ENCODE data around the gene GTF3C1. TPM values are rescaled to one million over a fixed set of nuclear protein-coding genes. Genes with fewer than 3 reads are reported as not detected.

Gene GTF3C1
- total and polyA plus RNA-seq, 2 of the 13 experiments (the other 11 are each of a cell fraction or from before 2014, with no cell fraction given) = 29.2 to 72.7 TPM

- TF ChIP-seq KLF12 (CRISPR knock-in tag; IDR thresholded peaks at IDR 0.05; ENCODE audit: borderline replicate concordance) (no peak), ZNF564 (CRISPR knock-in tag; IDR thresholded peaks at IDR 0.05) (no peak), YEATS4 (CRISPR knock-in tag; IDR thresholded peaks at IDR 0.05; ENCODE audit: borderline replicate concordance) (no peak), POLR2G (IDR thresholded peaks at IDR 0.05; ENCODE audit: low read depth, low read length) (no peak), HNF4A (CRISPR knock-in tag; IDR thresholded peaks at IDR 0.05) (peak; percentile 81), HES4 (CRISPR knock-in tag; IDR thresholded peaks at IDR 0.05; ENCODE audit: borderline replicate concordance) (no peak), ETV5 (CRISPR knock-in tag; IDR thresholded peaks at IDR 0.05; ENCODE audit: borderline replicate concordance) (peak; percentile 90), PCBP1 (IDR thresholded peaks at IDR 0.05; ENCODE audit: borderline replicate concordance, low read depth, low read length) (no peak), GATA4 (IDR thresholded peaks at IDR 0.05; ENCODE audit: borderline replicate concordance, low read depth) (no peak), THAP11 (CRISPR knock-in tag; IDR thresholded peaks at IDR 0.05) (peak; percentile 43), ZNF30 (CRISPR knock-in tag; IDR thresholded peaks at IDR 0.05) (no peak), ZKSCAN8 (CRISPR knock-in tag; IDR thresholded peaks at IDR 0.05; ENCODE audit: borderline replicate concordance) (no peak), NAIF1 (CRISPR knock-in tag; IDR thresholded peaks at IDR 0.05; ENCODE audit: borderline replicate concordance) (no peak), POGK (CRISPR knock-in tag; conservative IDR thresholded peaks at IDR 0.05) (no peak), RXRA (CRISPR knock-in tag; IDR thresholded peaks at IDR 0.05) (peak; percentile 100), DDIT3 (CRISPR knock-in tag; IDR thresholded peaks at IDR 0.05) (no peak), HIC2 (CRISPR knock-in tag; IDR thresholded peaks at IDR 0.05; ENCODE audit: low read depth) (peak; percentile 81), PHF20 (CRISPR knock-in tag; IDR thresholded peaks at IDR 0.05) (no peak), NR2C2 (CRISPR knock-in tag; IDR thresholded peaks at IDR 0.05; ENCODE audit: borderline replicate concordance) (peak; percentile 97)
- TF ChIP-seq, protein P1, sequence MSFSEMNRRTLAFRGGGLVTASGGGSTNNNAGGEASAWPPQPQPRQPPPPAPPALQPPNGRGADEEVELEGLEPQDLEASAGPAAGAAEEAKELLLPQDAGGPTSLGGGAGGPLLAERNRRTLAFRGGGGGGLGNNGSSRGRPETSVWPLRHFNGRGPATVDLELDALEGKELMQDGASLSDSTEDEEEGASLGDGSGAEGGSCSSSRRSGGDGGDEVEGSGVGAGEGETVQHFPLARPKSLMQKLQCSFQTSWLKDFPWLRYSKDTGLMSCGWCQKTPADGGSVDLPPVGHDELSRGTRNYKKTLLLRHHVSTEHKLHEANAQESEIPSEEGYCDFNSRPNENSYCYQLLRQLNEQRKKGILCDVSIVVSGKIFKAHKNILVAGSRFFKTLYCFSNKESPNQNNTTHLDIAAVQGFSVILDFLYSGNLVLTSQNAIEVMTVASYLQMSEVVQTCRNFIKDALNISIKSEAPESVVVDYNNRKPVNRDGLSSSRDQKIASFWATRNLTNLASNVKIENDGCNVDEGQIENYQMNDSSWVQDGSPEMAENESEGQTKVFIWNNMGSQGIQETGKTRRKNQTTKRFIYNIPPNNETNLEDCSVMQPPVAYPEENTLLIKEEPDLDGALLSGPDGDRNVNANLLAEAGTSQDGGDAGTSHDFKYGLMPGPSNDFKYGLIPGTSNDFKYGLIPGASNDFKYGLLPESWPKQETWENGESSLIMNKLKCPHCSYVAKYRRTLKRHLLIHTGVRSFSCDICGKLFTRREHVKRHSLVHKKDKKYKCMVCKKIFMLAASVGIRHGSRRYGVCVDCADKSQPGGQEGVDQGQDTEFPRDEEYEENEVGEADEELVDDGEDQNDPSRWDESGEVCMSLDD (CRISPR knock-in tag; IDR thresholded peaks at IDR 0.05; ENCODE audit: borderline replicate concordance) = no peak
- TF ChIP-seq, protein P2, sequence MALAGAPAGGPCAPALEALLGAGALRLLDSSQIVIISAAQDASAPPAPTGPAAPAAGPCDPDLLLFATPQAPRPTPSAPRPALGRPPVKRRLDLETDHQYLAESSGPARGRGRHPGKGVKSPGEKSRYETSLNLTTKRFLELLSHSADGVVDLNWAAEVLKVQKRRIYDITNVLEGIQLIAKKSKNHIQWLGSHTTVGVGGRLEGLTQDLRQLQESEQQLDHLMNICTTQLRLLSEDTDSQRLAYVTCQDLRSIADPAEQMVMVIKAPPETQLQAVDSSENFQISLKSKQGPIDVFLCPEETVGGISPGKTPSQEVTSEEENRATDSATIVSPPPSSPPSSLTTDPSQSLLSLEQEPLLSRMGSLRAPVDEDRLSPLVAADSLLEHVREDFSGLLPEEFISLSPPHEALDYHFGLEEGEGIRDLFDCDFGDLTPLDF (CRISPR knock-in tag; IDR thresholded peaks at IDR 0.05) = no peak
Observed at GRCh38 chr16:27470567-27471431, 78.9 kb downstream of the GTF3C1 start (continued).

All from HepG2 (cell line).